Astrocyte (in vitro differentiated cells and primary cell): ENCODE results near the gene TBL1XR1. TPM values are rescaled to one million over a fixed set of nuclear protein-coding genes. Genes with fewer than 3 reads are reported as not detected.

ENCODE experiments used
- DNase-seq: peaks from one replicate; pipeline ENCODE4 v3.0.0-alpha.2; 2010; ENCODE audit warnings: low read depth
- FAIRE-seq: peaks from 2 replicates; lab custom pipeline; 2011; peaks lifted over from hg19 to GRCh38; lab: Jason Lieb, UNC
- H2AFZ ChIP-seq: 2 replicates; pipeline ENCODE4 v1.6.0; 2012; ENCODE audit warnings: low read depth, low read length, inconsistent platforms
- H3K27ac ChIP-seq: 2 replicates; pipeline ENCODE4 v1.5.1; 2011; ENCODE audit warnings: low read depth, low read length, inconsistent platforms
- H3K27me3 ChIP-seq: 2 replicates; pipeline ENCODE4 v1.6.0; 2011; ENCODE audit warnings: low read length, inconsistent platforms; ENCODE audit not compliant: insufficient read depth
- H3K36me3 ChIP-seq: 2 replicates; pipeline ENCODE4 v1.5.1; 2011; ENCODE audit warnings: low read length, inconsistent platforms; ENCODE audit not compliant: insufficient read depth
- H3K4me1 ChIP-seq: 2 replicates; pipeline ENCODE4 v1.5.1; 2011; ENCODE audit warnings: low read length, inconsistent platforms; ENCODE audit not compliant: insufficient read depth
- H3K4me2 ChIP-seq: 2 replicates; pipeline ENCODE4 v1.6.0; 2012; ENCODE audit warnings: low read length, inconsistent platforms
- H3K4me3 ChIP-seq: 2 replicates; pipeline ENCODE4 v1.5.1; 2011; ENCODE audit warnings: low read depth, mild to moderate bottlenecking, low read length, inconsistent platforms; ENCODE audit not compliant: insufficient read depth
- H3K79me2 ChIP-seq: 2 replicates; pipeline ENCODE4 v1.6.0; 2012; ENCODE audit warnings: mild to moderate bottlenecking, low read length, inconsistent platforms; ENCODE audit not compliant: insufficient read depth
- H3K9ac ChIP-seq: 2 replicates; pipeline ENCODE4 v1.6.0; 2012; ENCODE audit warnings: mild to moderate bottlenecking, low read length, inconsistent platforms
- H3K9me3 ChIP-seq: 2 replicates; pipeline ENCODE4 v1.5.1; 2012; ENCODE audit warnings: low read depth, mild to moderate bottlenecking, low read length, inconsistent platforms; ENCODE audit not compliant: insufficient read depth
- H4K20me1 ChIP-seq: 2 replicates; pipeline ENCODE4 v1.6.0; 2012; ENCODE audit warnings: low read length, inconsistent platforms; ENCODE audit not compliant: insufficient read depth
- H3K27ac Mint-ChIP-seq: one replicate; pipeline ENCODE4 v1.8.0; 2021; ENCODE audit warnings: mild to moderate bottlenecking, mixed read lengths; ENCODE audit not compliant: unreplicated experiment
- H3K27me3 Mint-ChIP-seq: one replicate; pipeline ENCODE4 v1.8.0; 2021; ENCODE audit warnings: low read depth, mixed read lengths; ENCODE audit not compliant: unreplicated experiment
- H3K36me3 Mint-ChIP-seq: one replicate; pipeline ENCODE4 v1.8.0; 2021; ENCODE audit warnings: low read depth, mixed read lengths; ENCODE audit not compliant: unreplicated experiment
- H3K4me1 Mint-ChIP-seq: one replicate; pipeline ENCODE4 v1.8.0; 2021; ENCODE audit warnings: low read depth, mixed read lengths; ENCODE audit not compliant: unreplicated experiment
- H3K4me3 Mint-ChIP-seq: one replicate; pipeline ENCODE4 v1.8.0; 2021; ENCODE audit warnings: mild to moderate bottlenecking, moderate library complexity, mixed read lengths; ENCODE audit not compliant: unreplicated experiment
- H3K9me3 Mint-ChIP-seq: one replicate; pipeline ENCODE4 v1.8.0; 2021; ENCODE audit warnings: mild to moderate bottlenecking, mixed read lengths; ENCODE audit not compliant: unreplicated experiment
- EZH2 ChIP-seq: IDR thresholded peaks from 2 replicates; pipeline ENCODE4 v1.6.1; 2012; ENCODE audit warnings: mild to moderate bottlenecking, low read length, inconsistent platforms; ENCODE audit not compliant: insufficient read depth
- total RNA-seq: library from RNA; stranded (reverse); gene quantifications from 2 replicates; pipeline ENCODE4 v1.2.1, GENCODE V29; 2021
- TF ChIP-seq, protein P1 (sequence below): IDR thresholded peaks from 2 replicates; pipeline ENCODE4 v1.5.1; 2011; ENCODE audit warnings: low read depth, mild to moderate bottlenecking, inconsistent platforms, low read length, moderate library complexity; ENCODE audit not compliant: insufficient read depth

The TBL1XR1 gene
- total RNA-seq, 1 donor from 2014 or later: 140 TPM

DNA sequence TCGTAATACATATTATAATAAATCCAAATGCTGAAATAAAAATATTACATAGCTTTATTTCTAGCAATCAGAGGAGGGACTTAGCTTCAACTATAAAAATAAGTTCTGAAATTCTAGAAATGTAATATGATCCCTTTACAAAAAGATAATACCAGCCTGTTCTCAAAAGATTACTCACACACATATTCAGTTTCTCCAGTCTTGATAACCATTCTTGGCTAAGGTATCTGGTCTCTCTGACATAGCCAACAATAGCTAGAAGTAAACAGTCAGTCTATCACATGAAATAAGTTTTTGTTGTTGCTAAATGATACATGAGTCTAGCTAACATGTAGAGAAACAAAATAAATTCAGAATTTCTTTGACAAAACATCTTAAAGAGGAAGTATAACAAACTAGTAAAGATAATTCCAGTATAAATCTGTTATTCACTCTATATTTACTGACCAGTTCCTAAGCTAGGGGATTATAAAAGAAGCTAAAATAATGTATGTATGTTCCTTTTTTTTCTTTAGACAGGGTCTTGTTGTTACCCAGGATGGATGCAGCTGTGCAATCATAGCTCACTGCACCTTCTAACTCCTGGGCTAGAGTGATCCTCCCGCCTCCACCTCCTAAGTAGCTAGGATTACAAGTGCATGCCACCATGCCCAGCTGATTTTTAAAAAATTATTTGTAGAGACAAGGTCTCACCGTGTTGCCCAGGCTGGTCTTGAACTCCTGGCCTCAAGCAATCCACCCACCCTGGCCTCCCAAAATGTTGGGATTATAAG, 170.6 kb downstream of the TBL1XR1 start:
- H3K4me1 ChIP-seq: peaks cover 10% of the 10 kb centered on the region
- no peak for TF ChIP-seq EZH2
- TF ChIP-seq, protein P1, sequence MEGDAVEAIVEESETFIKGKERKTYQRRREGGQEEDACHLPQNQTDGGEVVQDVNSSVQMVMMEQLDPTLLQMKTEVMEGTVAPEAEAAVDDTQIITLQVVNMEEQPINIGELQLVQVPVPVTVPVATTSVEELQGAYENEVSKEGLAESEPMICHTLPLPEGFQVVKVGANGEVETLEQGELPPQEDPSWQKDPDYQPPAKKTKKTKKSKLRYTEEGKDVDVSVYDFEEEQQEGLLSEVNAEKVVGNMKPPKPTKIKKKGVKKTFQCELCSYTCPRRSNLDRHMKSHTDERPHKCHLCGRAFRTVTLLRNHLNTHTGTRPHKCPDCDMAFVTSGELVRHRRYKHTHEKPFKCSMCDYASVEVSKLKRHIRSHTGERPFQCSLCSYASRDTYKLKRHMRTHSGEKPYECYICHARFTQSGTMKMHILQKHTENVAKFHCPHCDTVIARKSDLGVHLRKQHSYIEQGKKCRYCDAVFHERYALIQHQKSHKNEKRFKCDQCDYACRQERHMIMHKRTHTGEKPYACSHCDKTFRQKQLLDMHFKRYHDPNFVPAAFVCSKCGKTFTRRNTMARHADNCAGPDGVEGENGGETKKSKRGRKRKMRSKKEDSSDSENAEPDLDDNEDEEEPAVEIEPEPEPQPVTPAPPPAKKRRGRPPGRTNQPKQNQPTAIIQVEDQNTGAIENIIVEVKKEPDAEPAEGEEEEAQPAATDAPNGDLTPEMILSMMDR: no peak
- peaks cover 4% of the 10 kb centered on the region for H4K20me1 ChIP-seq
- no peak overlapping the region for H3K9ac ChIP-seq
- H3K27ac ChIP-seq: peak overlapping the region; percentile 1
- H3K9me3 ChIP-seq: no peaks in the 10 kb centered on the region
- no peak overlapping the region for H3K4me2 ChIP-seq
- H3K36me3 Mint-ChIP-seq: peaks cover 5% of the 10 kb centered on the region
- no peak overlapping the region for H3K4me3 ChIP-seq
- H3K27me3 Mint-ChIP-seq: no peaks in the 10 kb centered on the region
- peak; percentile 67 for DNase-seq
- no peak overlapping the region for H2AFZ ChIP-seq
- H3K9me3 Mint-ChIP-seq: no peaks in the 10 kb centered on the region
- peaks cover 19% of the 10 kb centered on the region for H3K36me3 ChIP-seq
- peaks cover 4% of the 10 kb centered on the region for H3K4me1 Mint-ChIP-seq
- FAIRE-seq: no peak
- no peaks in the 10 kb centered on the region for H3K79me2 ChIP-seq
- no peak overlapping the region for H3K27ac Mint-ChIP-seq
- no peaks in the 10 kb centered on the region for H3K27me3 ChIP-seq
- no peak overlapping the region for H3K4me3 Mint-ChIP-seq

DNA sequence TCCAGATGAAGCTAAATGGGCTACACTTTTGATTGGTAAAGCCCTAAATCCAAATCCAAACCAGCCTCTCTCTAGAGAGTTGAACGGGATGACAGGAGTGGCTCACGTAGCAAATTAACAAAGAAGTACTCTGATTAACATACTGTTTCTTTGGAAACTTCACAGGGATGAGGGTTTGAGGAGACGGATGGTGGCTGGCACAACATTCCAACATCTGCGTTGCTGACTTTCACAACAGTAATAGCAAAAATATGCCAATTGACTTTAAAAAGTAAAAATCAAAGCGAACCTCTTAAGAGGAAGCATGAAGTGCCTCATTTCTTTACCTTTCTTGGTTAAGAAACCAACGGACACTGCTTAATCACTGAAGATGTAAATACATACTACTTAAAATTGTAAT, 181.4 kb downstream of the TBL1XR1 start:
- H3K4me3 Mint-ChIP-seq: no peak overlapping the region
- H3K27me3 Mint-ChIP-seq: no peaks in the 10 kb centered on the region
- peaks cover 9% of the 10 kb centered on the region for H3K36me3 Mint-ChIP-seq
- no peak for FAIRE-seq
- peaks cover 4% of the 10 kb centered on the region for H3K4me1 Mint-ChIP-seq
- H3K4me1 ChIP-seq: no peaks in the 10 kb centered on the region
- DNase-seq: no peak
- H4K20me1 ChIP-seq: no peaks in the 10 kb centered on the region
- H3K9me3 Mint-ChIP-seq: no peaks in the 10 kb centered on the region
- H3K27ac Mint-ChIP-seq: no peak overlapping the region
- no peak for TF ChIP-seq EZH2
- TF ChIP-seq, protein P1: no peak
- H3K9ac ChIP-seq: no peak overlapping the region
- peaks cover 8% of the 10 kb centered on the region for H3K36me3 ChIP-seq
- no peak overlapping the region for H3K4me2 ChIP-seq
- no peak overlapping the region for H2AFZ ChIP-seq
- no peaks in the 10 kb centered on the region for H3K79me2 ChIP-seq
- no peak overlapping the region for H3K4me3 ChIP-seq
- no peaks in the 10 kb centered on the region for H3K9me3 ChIP-seq
- H3K27ac ChIP-seq: no peak overlapping the region
- H3K27me3 ChIP-seq: no peaks in the 10 kb centered on the region

DNA sequence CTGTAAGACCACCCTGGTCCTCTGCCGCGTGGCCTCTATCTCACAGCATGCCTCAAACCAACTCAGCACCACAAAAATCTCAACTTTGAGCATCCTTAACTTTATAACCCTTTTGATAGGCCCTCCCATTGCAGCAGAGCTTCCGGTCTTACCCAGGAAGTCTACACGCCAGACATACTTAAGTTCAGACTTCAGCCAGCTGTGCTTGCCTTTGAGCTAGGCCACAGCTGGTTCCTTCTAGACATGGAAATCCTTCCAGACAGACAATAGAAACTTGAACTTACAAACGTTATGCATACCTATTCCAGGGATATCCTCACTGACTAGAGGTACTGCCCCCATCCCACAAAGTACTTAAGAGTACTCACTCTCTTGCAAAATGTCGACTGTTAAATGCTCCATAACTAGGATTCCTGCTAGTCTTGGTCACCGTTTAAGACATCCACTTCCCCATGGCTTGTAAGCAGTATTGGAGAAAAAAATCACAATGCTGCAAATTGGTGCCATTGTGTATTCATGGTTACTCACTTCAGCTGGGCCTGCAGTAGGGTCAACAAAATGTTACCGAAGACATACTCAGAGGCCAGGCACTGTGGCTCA, 183.5 kb downstream of the TBL1XR1 start:
- no peaks in the 10 kb centered on the region for H3K79me2 ChIP-seq
- no peaks in the 10 kb centered on the region for H4K20me1 ChIP-seq
- no peaks in the 10 kb centered on the region for H3K27me3 ChIP-seq
- no peak overlapping the region for H3K4me3 ChIP-seq
- Mint-ChIP-seq H3K4me3 (no peak overlapping the region), H3K9me3 (no peaks in the 10 kb centered on the region), H3K36me3 (peaks cover 9% of the 10 kb centered on the region), H3K27me3 (no peaks in the 10 kb centered on the region), H3K4me1 (peaks cover 4% of the 10 kb centered on the region), H3K27ac (no peak overlapping the region)
- H3K27ac ChIP-seq: no peak overlapping the region
- peaks cover 8% of the 10 kb centered on the region for H3K36me3 ChIP-seq
- no peak overlapping the region for H3K9ac ChIP-seq
- H3K4me2 ChIP-seq: no peak overlapping the region
- no peak for TF ChIP-seq EZH2
- TF ChIP-seq, protein P1: no peak
- H2AFZ ChIP-seq: no peak overlapping the region
- H3K9me3 ChIP-seq: no peaks in the 10 kb centered on the region
- FAIRE-seq (no peak), DNase-seq (no peak)
- H3K4me1 ChIP-seq: no peaks in the 10 kb centered on the region
